GM12878 (cell line): Measurements from ENCODE around the gene OSTN. TPM values are rescaled to one million over a fixed set of nuclear protein-coding genes. Genes with fewer than 3 reads are reported as not detected.
A peak's percentile ranks its signal among the peaks of the same experiment; 100 is the strongest.

Experiments
- ASH2L ChIP-seq: fragments of 300-600, 200-600 bp; sonication (generic); IDR thresholded peaks from 2 replicates; pipeline ENCODE4 v1.6.1; 2017; ENCODE audit warnings: low read depth, mild to moderate bottlenecking, borderline replicate concordance
- BHLHE40 ChIP-seq, 2 experiments: fragments of 450-650 bp in 1 of 2; IDR thresholded peaks; 2 replicates each; pipeline ENCODE4 v1.6.1; 2011 to 2017; ENCODE audit warnings: low read depth in 2 of 2, borderline replicate concordance in 1 of 2, improper control_type of control experiment in 1 of 2, low read length in 1 of 2, mild to moderate bottlenecking in 1 of 2
- CEBPB ChIP-seq, 2 experiments: fragments of 150-350 bp in 1 of 2; IDR thresholded peaks; 2 replicates each; pipeline ENCODE4 v1.6.1; 2012 to 2014; ENCODE audit warnings: low read depth in 2 of 2, low read length in 2 of 2, borderline replicate concordance in 1 of 2, inconsistent platforms in 1 of 2
- CHD4 ChIP-seq: fragments of 200-600 bp; sonication (generic); IDR thresholded peaks from 2 replicates; pipeline ENCODE4 v1.6.1; 2016; ENCODE audit warnings: mild to moderate bottlenecking
- CREB1 ChIP-seq: IDR thresholded peaks from 2 replicates; pipeline ENCODE4 v1.6.1; 2012; ENCODE audit warnings: low read depth, mild to moderate bottlenecking, inconsistent platforms
- CREM ChIP-seq: IDR thresholded peaks from 2 replicates; pipeline ENCODE4 v1.6.1; 2014; ENCODE audit warnings: antibody characterized with exemption, low read depth
- ESRRA ChIP-seq: IDR thresholded peaks from 2 replicates; pipeline ENCODE4 v1.6.1; 2012; ENCODE audit warnings: mild to moderate bottlenecking, low read length, improper control_type of control experiment
- GABPA ChIP-seq: IDR thresholded peaks from 2 replicates; pipeline ENCODE4 v1.6.1; 2014; ENCODE audit warnings: antibody characterized with exemption, low read depth, mild to moderate bottlenecking, inconsistent platforms
- GATAD2B ChIP-seq: fragments of 450-650 bp; conservative IDR thresholded peaks from 2 replicates; pipeline ENCODE4 v1.6.1; 2017; ENCODE audit warnings: low read depth, mild to moderate bottlenecking, moderate library complexity
- HDGF ChIP-seq: fragments of 450-650 bp; IDR thresholded peaks from 2 replicates; pipeline ENCODE4 v1.6.1; 2016; ENCODE audit warnings: antibody characterized with exemption
- IRF4 ChIP-seq: IDR thresholded peaks from 2 replicates; pipeline ENCODE4 v1.6.1; 2011; ENCODE audit warnings: low read depth, low read length
- MEF2A ChIP-seq: IDR thresholded peaks from 2 replicates; pipeline ENCODE4 v1.6.1; 2011; ENCODE audit warnings: low read depth, mild to moderate bottlenecking, low read length, moderate library complexity; ENCODE audit not compliant: insufficient read depth
- MTA2 ChIP-seq: fragments of 450-650 bp; IDR thresholded peaks from 2 replicates; pipeline ENCODE4 v1.6.1; 2016; ENCODE audit warnings: low read depth, mild to moderate bottlenecking, moderate library complexity
- NFIC ChIP-seq: IDR thresholded peaks from 2 replicates; pipeline ENCODE4 v1.6.1; 2012; ENCODE audit warnings: low read depth, mild to moderate bottlenecking, inconsistent platforms, low read length, moderate library complexity
- NR2C2 ChIP-seq: IDR thresholded peaks from 2 replicates; pipeline ENCODE4 v1.6.1; 2011; ENCODE audit warnings: borderline replicate concordance, low read depth; ENCODE audit not compliant: control insufficient read depth, insufficient read length
- POLR2AphosphoS2 ChIP-seq: IDR thresholded peaks from 2 replicates; pipeline ENCODE4 v1.6.1; 2011; ENCODE audit warnings: low read depth, mild to moderate bottlenecking, low read length, improper control_type of control experiment, moderate library complexity
- RELA ChIP-seq: fragments of 450-650 bp; IDR thresholded peaks from 2 replicates; pipeline ENCODE4 v1.8.0; 2014; ENCODE audit warnings: borderline replicate concordance; ENCODE audit not compliant: partially characterized antibody
- TARDBP ChIP-seq: IDR thresholded peaks from 2 replicates; pipeline ENCODE4 v1.6.1; 2016; ENCODE audit warnings: borderline replicate concordance
- YY1 ChIP-seq: IDR thresholded peaks from 2 replicates; pipeline ENCODE4 v1.6.1; 2011; ENCODE audit warnings: low read depth, mild to moderate bottlenecking, low read length
- polyA plus RNA-seq, 11 experiments: library from polyadenylated mRNA; depleted of rRNA in 4 of 11; unstranded in 6 of 11; stranded (reverse) in 5 of 11; fragments of >200 nt; fragmentation: Nextera tagmentation in 4 of 11; fragmentation: Illumina TruSeq in 1 of 11; extraction: Ambion mirVana in 4 of 11; extraction: Trizol in 1 of 11; gene quantifications; 1 replicate in 1 of 11; 2 replicates in 10 of 11; pipeline versions ENCODE4 v1.2.1 to v1.2.3, GENCODE V29; 2011 to 2016; ENCODE audit warnings: inconsistent platforms in 2 of 11, missing spikeins in 2 of 11, low read depth in 1 of 11
- total RNA-seq, 4 experiments: library from RNA; depleted of rRNA in 3 of 4; stranded (reverse); fragments of >200 nt in 3 of 4; fragmentation: Illumina TruSeq in 1 of 4; extraction: Trizol in 1 of 4; gene quantifications; 2 replicates each; pipeline versions ENCODE4 v1.2.1 to v1.2.3, GENCODE V29; 2013 to 2021
- TF ChIP-seq, protein P1 (sequence below): IDR thresholded peaks from 2 replicates; pipeline ENCODE4 v1.6.1; 2012; ENCODE audit warnings: low read length, inconsistent platforms
- TF ChIP-seq, protein P2 (sequence below): IDR thresholded peaks from 2 replicates; pipeline ENCODE4 v1.6.1; 2012; ENCODE audit warnings: low read depth, low read length, improper control_type of control experiment
- TF ChIP-seq, protein P3 (sequence below): fragments of 450-650 bp; IDR thresholded peaks from 2 replicates; pipeline ENCODE4 v1.6.1; 2016; ENCODE audit warnings: mild to moderate bottlenecking
- TF ChIP-seq, protein P4 (sequence below): IDR thresholded peaks from 2 replicates; pipeline ENCODE4 v1.6.1; 2011; ENCODE audit warnings: low read depth, low read length, improper control_type of control experiment, borderline replicate concordance

Gene OSTN
- total and polyA plus RNA-seq, 10 of the 15 experiments (the other 5 are each of a cell fraction or from before 2014, with no cell fraction given), result 0.04 to 0.27 (median 0.06) TPM; not detected in 6

DNA sequence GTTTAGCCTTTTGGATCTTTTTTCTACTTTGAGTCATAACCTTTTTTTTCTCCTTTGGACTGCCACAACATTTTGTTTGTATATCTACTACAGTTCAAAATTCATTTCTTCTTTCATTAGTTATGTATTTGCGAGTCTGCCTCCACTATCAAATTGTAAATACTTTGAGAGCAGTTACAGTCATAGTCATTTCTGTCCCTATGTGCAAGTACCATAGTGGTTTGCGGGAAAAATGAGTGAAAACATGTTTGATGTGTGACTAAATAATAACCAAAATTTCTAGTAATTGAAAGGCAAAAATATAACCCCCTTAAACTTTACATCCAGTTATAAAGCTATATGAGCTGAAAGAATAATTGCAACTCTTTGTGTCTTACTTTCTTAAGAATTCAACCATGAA lies 84.4 kb downstream of the OSTN start (continued):
- TF ChIP-seq CREM (peak; percentile 72; the same call in 1 of the 2 replicates), HDGF (no peak), NFIC (peak; percentile 83), MTA2 (no peak), NR2C2 (no peak), GATAD2B (no peak), RELA (no peak), CEBPB (IDR thresholded peaks at IDR 0.05; ENCODE audit: borderline replicate concordance in 1 of 2, low read depth in 2 of 2, low read length in 2 of 2) (no peak), BHLHE40 (IDR thresholded peaks at IDR 0.05; ENCODE audit: borderline replicate concordance in 1 of 2, low read depth in 2 of 2, low read length in 1 of 2) (no peak), TARDBP (no peak), CHD4 (no peak), MEF2A (0 out of 2 replicates have a peak, but pooled peaks have one; percentile 39), GABPA (0 out of 2 replicates have a peak, but pooled peaks have one; percentile 27), CREB1 (peak; percentile 16; the same call in 1 of the 2 replicates), IRF4 (peak; percentile 47; the same call in 1 of the 2 replicates), POLR2AphosphoS2 (no peak), ESRRA (no peak), YY1 (no peak), ASH2L (no peak)
- TF ChIP-seq, protein P1, sequence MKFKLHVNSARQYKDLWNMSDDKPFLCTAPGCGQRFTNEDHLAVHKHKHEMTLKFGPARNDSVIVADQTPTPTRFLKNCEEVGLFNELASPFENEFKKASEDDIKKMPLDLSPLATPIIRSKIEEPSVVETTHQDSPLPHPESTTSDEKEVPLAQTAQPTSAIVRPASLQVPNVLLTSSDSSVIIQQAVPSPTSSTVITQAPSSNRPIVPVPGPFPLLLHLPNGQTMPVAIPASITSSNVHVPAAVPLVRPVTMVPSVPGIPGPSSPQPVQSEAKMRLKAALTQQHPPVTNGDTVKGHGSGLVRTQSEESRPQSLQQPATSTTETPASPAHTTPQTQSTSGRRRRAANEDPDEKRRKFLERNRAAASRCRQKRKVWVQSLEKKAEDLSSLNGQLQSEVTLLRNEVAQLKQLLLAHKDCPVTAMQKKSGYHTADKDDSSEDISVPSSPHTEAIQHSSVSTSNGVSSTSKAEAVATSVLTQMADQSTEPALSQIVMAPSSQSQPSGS, result peak; percentile 33; the same call in 1 of the 2 replicates
- TF ChIP-seq, protein P2, sequence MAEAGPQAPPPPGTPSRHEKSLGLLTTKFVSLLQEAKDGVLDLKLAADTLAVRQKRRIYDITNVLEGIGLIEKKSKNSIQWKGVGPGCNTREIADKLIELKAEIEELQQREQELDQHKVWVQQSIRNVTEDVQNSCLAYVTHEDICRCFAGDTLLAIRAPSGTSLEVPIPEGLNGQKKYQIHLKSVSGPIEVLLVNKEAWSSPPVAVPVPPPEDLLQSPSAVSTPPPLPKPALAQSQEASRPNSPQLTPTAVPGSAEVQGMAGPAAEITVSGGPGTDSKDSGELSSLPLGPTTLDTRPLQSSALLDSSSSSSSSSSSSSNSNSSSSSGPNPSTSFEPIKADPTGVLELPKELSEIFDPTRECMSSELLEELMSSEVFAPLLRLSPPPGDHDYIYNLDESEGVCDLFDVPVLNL, result no peak
- TF ChIP-seq, protein P3, sequence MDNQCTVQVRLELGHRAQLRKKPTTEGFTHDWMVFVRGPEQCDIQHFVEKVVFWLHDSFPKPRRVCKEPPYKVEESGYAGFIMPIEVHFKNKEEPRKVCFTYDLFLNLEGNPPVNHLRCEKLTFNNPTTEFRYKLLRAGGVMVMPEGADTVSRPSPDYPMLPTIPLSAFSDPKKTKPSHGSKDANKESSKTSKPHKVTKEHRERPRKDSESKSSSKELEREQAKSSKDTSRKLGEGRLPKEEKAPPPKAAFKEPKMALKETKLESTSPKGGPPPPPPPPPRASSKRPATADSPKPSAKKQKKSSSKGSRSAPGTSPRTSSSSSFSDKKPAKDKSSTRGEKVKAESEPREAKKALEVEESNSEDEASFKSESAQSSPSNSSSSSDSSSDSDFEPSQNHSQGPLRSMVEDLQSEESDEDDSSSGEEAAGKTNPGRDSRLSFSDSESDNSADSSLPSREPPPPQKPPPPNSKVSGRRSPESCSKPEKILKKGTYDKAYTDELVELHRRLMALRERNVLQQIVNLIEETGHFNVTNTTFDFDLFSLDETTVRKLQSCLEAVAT, result no peak
- TF ChIP-seq, protein P4, sequence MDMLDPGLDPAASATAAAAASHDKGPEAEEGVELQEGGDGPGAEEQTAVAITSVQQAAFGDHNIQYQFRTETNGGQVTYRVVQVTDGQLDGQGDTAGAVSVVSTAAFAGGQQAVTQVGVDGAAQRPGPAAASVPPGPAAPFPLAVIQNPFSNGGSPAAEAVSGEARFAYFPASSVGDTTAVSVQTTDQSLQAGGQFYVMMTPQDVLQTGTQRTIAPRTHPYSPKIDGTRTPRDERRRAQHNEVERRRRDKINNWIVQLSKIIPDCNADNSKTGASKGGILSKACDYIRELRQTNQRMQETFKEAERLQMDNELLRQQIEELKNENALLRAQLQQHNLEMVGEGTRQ, result no peak
